K562 (cell line): ENCODE data around the gene SLC48A1.
"Not testable (repeated sequence)": the region's sequence is repeated elsewhere in the genome, so short reads cannot be mapped to it uniquely, and the experiment has no call there.

Experiments
- FOXK1 ChIP-seq: sonication (generic); formaldehyde crosslinking; IDR thresholded peaks from 2 replicates; pipeline ENCODE4 v1.8.0; 2022; ENCODE audit warnings: missing genetic modification reagents, mild to moderate bottlenecking, borderline replicate concordance
- NFIC ChIP-seq: fragments of 450-650 bp; IDR thresholded peaks from 2 replicates; pipeline ENCODE4 v1.6.1; 2017; ENCODE audit warnings: mild to moderate bottlenecking, inconsistent platforms
- NFYB ChIP-seq: IDR thresholded peaks from 2 replicates; pipeline ENCODE4 v1.6.1; 2011; ENCODE audit warnings: mild to moderate bottlenecking, moderate library complexity; ENCODE audit not compliant: insufficient read length; ENCODE audit errors: extremely low read depth
- POLR2A ChIP-seq: fragments of 450-650 bp; conservative IDR thresholded peaks from 2 replicates; pipeline ENCODE4 v1.6.1; 2016
- TEAD1 ChIP-seq, 2 experiments: fragments of 450-650 bp in 1 of 2; sonication (generic) in 1 of 2; formaldehyde crosslinking; IDR thresholded peaks; 2 replicates each; pipeline versions ENCODE4 v1.4.0 to v1.8.0; 2020 to 2022; ENCODE audit warnings: mild to moderate bottlenecking in 2 of 2, missing genetic modification reagents in 1 of 2
- ZNF431 ChIP-seq: sonication (generic); formaldehyde crosslinking; IDR thresholded peaks from 2 replicates; pipeline ENCODE4 v1.8.0; 2022; ENCODE audit warnings: mild to moderate bottlenecking, missing genetic modification reagents

- TF ChIP-seq POLR2A; TEAD1 (CRISPR knock-in tag; IDR thresholded peaks at IDR 0.05); FOXK1 (CRISPR knock-in tag); ZNF431; NFYB; NFIC: not testable (repeated sequence)
Observed at GRCh38 chr12:47815447-47815846, 42.4 kb downstream of the SLC48A1 start.
